Heart left ventricle (tissue), 16 donors: ENCODE results near the gene ANKRD39. TPM values are rescaled to one million over a fixed set of nuclear protein-coding genes. Genes with fewer than 3 reads are reported as not detected.

Experiments
- ATAC-seq, 4 donors: fragments of 200-7000 bp; cut with Tn5 transposase; one replicate each; pipeline ENCODE4 v1.9.1; 2020 to 2022; ENCODE audit warnings: moderate library complexity in 4 of 4, mild to moderate bottlenecking in 3 of 4, moderate number of reproducible peaks in 1 of 4
- DNase-seq, 5 donors: peaks; one replicate each; pipeline ENCODE4 v3.0.0-alpha.2; 2020
- H3K27ac ChIP-seq, 12 donors: fragments of 200-600 bp; sonication (generic) in 4 of 12; one replicate each; pipeline versions ENCODE4 v1.5.0 to v1.8.0; 2016 to 2022; ENCODE audit warnings: mild to moderate bottlenecking in 2 of 12
- H3K27me3 ChIP-seq, 9 donors: fragments of 200-600 bp; sonication (generic) in 2 of 9; one replicate each; pipeline versions ENCODE4 v1.5.1 to v1.8.0; 2016 to 2022; ENCODE audit warnings: mild to moderate bottlenecking in 3 of 9
- H3K36me3 ChIP-seq, 9 donors: fragments of 200-600 bp; sonication (generic) in 2 of 9; one replicate each; pipeline versions ENCODE4 v1.5.0 to v1.8.0; 2018 to 2022; ENCODE audit warnings: mild to moderate bottlenecking in 2 of 9
- H3K4me1 ChIP-seq, 12 donors: fragments of 200-600 bp; sonication (generic) in 4 of 12; one replicate each; pipeline versions ENCODE4 v1.5.0 to v1.8.0; 2016 to 2022; ENCODE audit warnings: mild to moderate bottlenecking in 3 of 12
- H3K4me3 ChIP-seq, 12 donors: fragments of 200-600 bp; sonication (generic) in 4 of 12; one replicate each; pipeline versions ENCODE4 v1.5.0 to v1.8.0; 2017 to 2022; ENCODE audit warnings: mild to moderate bottlenecking in 9 of 12, moderate library complexity in 4 of 12
- H3K9me3 ChIP-seq, 12 donors: fragments of 200-600 bp; sonication (generic) in 4 of 12; one replicate each; pipeline versions ENCODE4 v1.5.0 to v1.8.0; 2016 to 2022; ENCODE audit warnings: mild to moderate bottlenecking in 1 of 12
- POLR2A ChIP-seq, 2 donors: fragments of 450-650 bp; IDR thresholded peaks; one replicate each; pipeline ENCODE4 v1.6.1; 2017; ENCODE audit warnings: antibody characterized with exemption in 2 of 2, mild to moderate bottlenecking in 2 of 2, moderate library complexity in 2 of 2
- WGBS, 4 donors: extraction: QIAGEN DNeasy Blood & Tissue Kit in 2 of 4; methylation state at CpG; one replicate each; pipeline versions ENCODE4 v1.1.5 to v1.1.7; 2013 to 2018; 5-methylcytosine and 5-hydroxymethylcytosine counted together
- intact Hi-C, 10 donors: fragments of 100-400 bp; cut with DNase I; formaldehyde crosslinking; loops; one replicate each; pipeline versions ENCODE4 v1.11.1 to v1.14.2; 2022
- polyA plus RNA-seq, 2 donors: library from polyadenylated mRNA; stranded (reverse); fragments of 200-250 nt; gene quantifications; one replicate each; pipeline ENCODE4 v1.2.3, GENCODE V29; 2013
- total RNA-seq, 9 donors: library from RNA; depleted of rRNA in 2 of 9; stranded (reverse); fragments of >200 nt in 2 of 9; fragmentation: NEBNext Ultra II Directional in 3 of 9; extraction: Animal tissue kit (Norgen Biotek cat#: 25700) in 3 of 9; gene quantifications; one replicate each; pipeline versions ENCODE4 v1.1.0 to v1.2.4, GENCODE V29; 2016 to 2023
- TF ChIP-seq, protein P1 (sequence below), 12 donors: fragments of 200-600 bp; sonication (generic) in 4 of 12; IDR thresholded peaks; one replicate each; pipeline versions ENCODE4 v1.5.0 to v1.8.0; 2018 to 2022; ENCODE audit warnings: antibody characterized with exemption in 12 of 12, mild to moderate bottlenecking in 5 of 12
- donor health status: ischemic (EF 13 %, LVEDD 7.1; RV severe dilation, severe dysfunction).
- donor health status: healthy with polysubstance abuse.
- donor health status: DM: no; HTN: yes; CAD: no.
- donor health status: DM: no; HTN: no; CAD: no.
- donor health status: ischemic (EF 25% LVEDD 6.9; RV normal size, moderate dysfunction).
- donor health status: ischemic (EF 25% LVEDD 5.7; RV mildly dilated, moderate dysfunction).
- donor health status: healthy.
- donor health status: DM: yes; HTN: yes; CAD: no.
- donor health status: ischemic (EF 35%, LVEDD 5.7; RV mildly dilated, moderate dysfunction).
- donor health status: nonischemic (EF 11% LVEDD 7.7; RV severe dilation, severe dysfunction).
- donor health status: DM: yes; HTN: yes; CAD: no.
- donor health status: PGD.
- donor health status: ischemic (EF 29% LVEDD 5.4; RV normal size, mild dysfunction).
- donor health status: nonischemic (EF 23%, LVEDD 6.1; RV moderate dilation, normal function).

ANKRD39 gene
- total and polyA plus RNA-seq, 11 donors = 13.3 to 33.4 (median 17.5) TPM

DNA sequence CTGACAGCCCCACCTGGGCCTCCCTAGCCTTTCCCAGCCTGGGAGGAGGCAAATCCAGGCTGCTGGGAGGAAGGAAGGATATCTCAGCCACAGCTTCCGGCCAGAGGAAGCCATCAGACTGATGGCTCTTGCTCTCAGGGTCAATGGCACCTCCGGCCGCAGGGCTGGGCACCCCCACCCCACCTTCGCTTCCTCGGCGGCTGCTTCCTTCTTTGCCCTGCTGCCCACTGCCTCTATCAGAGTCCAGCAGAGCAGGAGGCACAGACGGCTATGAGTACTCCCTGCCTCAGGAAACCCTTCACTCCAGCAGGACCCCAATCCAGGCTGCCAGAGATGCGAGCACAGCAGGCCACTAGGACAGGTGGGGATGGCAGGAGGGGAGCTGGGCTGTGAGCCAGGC lies 8.8 kb upstream of the ANKRD39 start:
- intact Hi-C loops = loop anchor here in 1 of 10 donors (5.0 kb wide), 1 partner anchor 246 kb away; the partner anchor contains the start of gene ANKRD36
- Histone ChIP-seq H3K36me3 (peaks cover 0 to 62% (median 55%) of the 10 kb centered on the region in 9 donors), H3K4me3 (peak overlapping the region in 9 of 12 donors; percentile 79 to 100 (median 97)), H3K9me3 (no peaks in the 10 kb centered on the region), H3K27ac (peak overlapping the region in 11 of 12 donors; percentile 96 to 100 (median 98)), H3K4me1 (peaks cover 0 to 61% (median 42%) of the 10 kb centered on the region in 12 donors), H3K27me3 (peaks cover 0 to 25% (median 0%) of the 10 kb centered on the region in 9 donors)
- TF ChIP-seq, protein P1, sequence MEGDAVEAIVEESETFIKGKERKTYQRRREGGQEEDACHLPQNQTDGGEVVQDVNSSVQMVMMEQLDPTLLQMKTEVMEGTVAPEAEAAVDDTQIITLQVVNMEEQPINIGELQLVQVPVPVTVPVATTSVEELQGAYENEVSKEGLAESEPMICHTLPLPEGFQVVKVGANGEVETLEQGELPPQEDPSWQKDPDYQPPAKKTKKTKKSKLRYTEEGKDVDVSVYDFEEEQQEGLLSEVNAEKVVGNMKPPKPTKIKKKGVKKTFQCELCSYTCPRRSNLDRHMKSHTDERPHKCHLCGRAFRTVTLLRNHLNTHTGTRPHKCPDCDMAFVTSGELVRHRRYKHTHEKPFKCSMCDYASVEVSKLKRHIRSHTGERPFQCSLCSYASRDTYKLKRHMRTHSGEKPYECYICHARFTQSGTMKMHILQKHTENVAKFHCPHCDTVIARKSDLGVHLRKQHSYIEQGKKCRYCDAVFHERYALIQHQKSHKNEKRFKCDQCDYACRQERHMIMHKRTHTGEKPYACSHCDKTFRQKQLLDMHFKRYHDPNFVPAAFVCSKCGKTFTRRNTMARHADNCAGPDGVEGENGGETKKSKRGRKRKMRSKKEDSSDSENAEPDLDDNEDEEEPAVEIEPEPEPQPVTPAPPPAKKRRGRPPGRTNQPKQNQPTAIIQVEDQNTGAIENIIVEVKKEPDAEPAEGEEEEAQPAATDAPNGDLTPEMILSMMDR (IDR thresholded peaks at IDR 0.05) = no peak
- no peak for TF ChIP-seq POLR2A (IDR thresholded peaks at IDR 0.05)
- ATAC-seq (peak in 1 of 4 donors; percentile 8), DNase-seq (peak in 2 of 5 donors; percentile 43 to 70)
- 50 to 57% (median 50%) methylated on average over 2 to 8 of the region's 8 CpGs; no CpG with 5 or more reads in 1 of the 4 donors for WGBS, 4 donors

DNA sequence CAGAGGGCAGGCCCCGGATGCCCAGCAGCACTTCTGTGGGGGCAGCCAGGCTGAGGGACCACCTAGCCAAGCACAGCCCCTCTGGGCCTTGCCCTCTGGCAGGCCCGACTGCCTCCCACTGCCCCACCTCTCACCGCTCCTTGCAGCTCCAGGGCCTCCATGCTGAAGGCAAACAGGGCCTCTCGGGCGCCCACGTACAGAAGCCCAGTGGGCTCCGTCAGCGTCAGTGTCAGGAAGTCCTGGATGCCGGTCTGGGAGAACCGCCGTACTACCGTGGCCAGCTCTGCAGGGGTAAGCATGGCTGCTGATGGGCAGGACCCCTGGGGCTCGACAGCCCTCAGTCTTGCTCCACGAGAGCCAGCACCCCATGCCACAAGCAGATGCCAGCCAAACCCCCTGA lies 8.3 kb upstream of the ANKRD39 start:
- peak in 1 of 5 donors; percentile 68 for DNase-seq
- no peak for ATAC-seq
- H3K9me3 ChIP-seq = no peaks in the 10 kb centered on the region
- H3K27me3 ChIP-seq = peaks cover 0 to 23% (median 0%) of the 10 kb centered on the region in 9 donors
- H3K27ac ChIP-seq = peak overlapping the region in 11 of 12 donors; percentile 96 to 100 (median 98)
- TF ChIP-seq, protein P1 (IDR thresholded peaks at IDR 0.05) = no peak
- no peak for TF ChIP-seq POLR2A (IDR thresholded peaks at IDR 0.05)
- intact Hi-C loops = loop anchor here in 1 of 10 donors (5.0 kb wide), 1 partner anchor 246 kb away; the partner anchor contains the start of gene ANKRD36
- WGBS, 4 donors = 58 to 74% (median 62%) methylated on average over 5 to 14 of the region's 14 CpGs
- peak overlapping the region in 9 of 12 donors; percentile 79 to 100 (median 97) for H3K4me3 ChIP-seq
- H3K4me1 ChIP-seq = peaks cover 0 to 61% (median 44%) of the 10 kb centered on the region in 12 donors
- peaks cover 0 to 66% (median 59%) of the 10 kb centered on the region in 9 donors for H3K36me3 ChIP-seq

DNA sequence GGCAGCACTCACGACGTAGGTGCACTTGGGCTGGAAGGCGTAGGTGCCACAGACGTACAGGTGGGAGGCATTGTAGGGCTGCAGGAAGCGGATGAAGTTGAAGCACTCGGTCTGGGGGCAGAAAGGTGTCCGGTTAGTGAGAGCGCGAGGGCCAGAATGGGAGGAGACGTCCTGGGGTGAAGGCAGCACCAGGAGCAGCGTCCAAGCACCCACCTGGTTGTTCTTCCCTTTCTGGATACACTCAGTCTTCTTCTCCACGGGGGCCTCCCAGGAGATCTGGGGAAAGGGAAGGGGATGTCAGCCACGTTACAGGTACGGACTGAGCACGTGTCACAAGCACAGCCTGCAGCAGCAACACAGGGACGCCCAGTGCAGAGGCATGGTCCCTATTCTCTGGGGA lies 7.8 kb upstream of the ANKRD39 start:
- Histone ChIP-seq H3K27me3 (peaks cover 0 to 20% (median 0%) of the 10 kb centered on the region in 9 donors), H3K9me3 (no peaks in the 10 kb centered on the region), H3K4me1 (peaks cover 0 to 60% (median 45%) of the 10 kb centered on the region in 12 donors), H3K36me3 (peaks cover 0 to 71% (median 64%) of the 10 kb centered on the region in 9 donors), H3K27ac (peak overlapping the region in 5 of 12 donors; percentile 96 to 100 (median 98)), H3K4me3 (peak overlapping the region in 4 of 12 donors; percentile 79 to 100 (median 98))
- no peak for TF ChIP-seq POLR2A (IDR thresholded peaks at IDR 0.05)
- TF ChIP-seq, protein P1 (IDR thresholded peaks at IDR 0.05) = no peak
- DNase-seq (peak in 1 of 5 donors; percentile 25), ATAC-seq (no peak)
- 74 to 80% (median 76%) methylated on average over 16 of the region's 16 CpGs for WGBS, 4 donors
- intact Hi-C loops = loop anchor here in 1 of 10 donors (5.0 kb wide), 1 partner anchor 247 kb away; the partner anchor contains the start of gene ANKRD36

DNA sequence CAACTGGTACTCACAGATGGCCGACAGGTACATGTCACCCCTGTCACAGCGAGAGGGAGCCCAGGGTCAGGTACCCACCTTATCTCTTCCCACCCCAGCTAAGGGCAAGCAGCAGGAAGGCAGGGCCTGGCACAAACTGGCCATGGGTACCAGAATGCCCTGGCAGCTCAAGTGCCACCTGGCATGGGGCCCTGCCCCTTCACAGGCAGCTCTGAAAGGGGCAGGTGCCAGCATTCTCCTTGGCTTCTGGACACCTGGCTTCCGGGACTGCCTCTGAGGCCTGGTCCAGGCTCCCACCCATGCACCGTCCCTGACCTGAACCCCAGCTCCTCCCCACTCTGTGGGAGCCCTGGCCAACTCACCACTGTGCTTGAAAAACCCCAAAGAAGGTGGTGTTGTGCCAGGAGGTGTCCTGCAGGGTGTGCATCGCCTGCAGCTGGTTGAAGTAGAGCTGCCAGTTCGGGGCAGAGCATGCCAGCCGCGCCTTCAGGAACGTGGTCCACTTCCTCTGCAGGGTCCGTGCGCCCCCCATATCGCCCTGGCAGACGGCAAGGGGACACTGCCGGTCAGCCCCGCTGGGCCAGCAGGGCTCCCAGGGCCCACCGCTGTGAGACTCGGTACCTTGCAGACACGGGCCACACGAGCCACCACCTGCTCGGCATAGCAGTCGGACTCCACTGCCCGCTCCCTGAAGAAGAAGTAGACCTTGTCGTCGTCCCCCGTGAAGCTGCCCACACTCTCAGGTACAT lies 6.7 kb upstream of the ANKRD39 start:
- H3K36me3 ChIP-seq = peaks cover 0 to 80% (median 71%) of the 10 kb centered on the region in 9 donors

More for the DNA sequence above, 6.7 kb upstream of the ANKRD39 start:
- WGBS, 4 donors = 70 to 75% (median 73%) methylated on average over 25 of the region's 25 CpGs; no CpG with 5 or more reads in 1 of the 4 donors
- no peak overlapping the region for H3K4me3 ChIP-seq
- intact Hi-C loops = loop anchor here in 1 of 10 donors (5.0 kb wide), 1 partner anchor 248 kb away; the partner anchor contains the start of gene ANKRD36
- ATAC-seq (peak in 3 of 4 donors; percentile 1 to 40 (median 22)), DNase-seq (peak in 4 of 5 donors; percentile 67 to 89 (median 72))
- H3K27me3 ChIP-seq = peaks cover 0 to 9% (median 0%) of the 10 kb centered on the region in 9 donors
- H3K4me1 ChIP-seq = peaks cover 0 to 67% (median 52%) of the 10 kb centered on the region in 12 donors
- no peak for TF ChIP-seq POLR2A (IDR thresholded peaks at IDR 0.05)
- TF ChIP-seq, protein P1 (IDR thresholded peaks at IDR 0.05) = peak in 1 of 12 donors; percentile 4
- H3K9me3 ChIP-seq = no peaks in the 10 kb centered on the region
- peak overlapping the region in 2 of 12 donors; percentile 9 to 98 for H3K27ac ChIP-seq
